Mononuclear cell (primary cell): ENCODE measurements around the gene SLC4A2. TPM values are rescaled to one million over a fixed set of nuclear protein-coding genes. Genes with fewer than 3 reads are reported as not detected.
"Not testable (repeated sequence)": the region's sequence is repeated elsewhere in the genome, so short reads cannot be mapped to it uniquely, and the experiment has no call there.

ENCODE experiments used
- H3K27me3 ChIP-seq: 2 replicates; pipeline ENCODE4 v1.6.0; 2011; ENCODE audit warnings: low read length, control low read depth; ENCODE audit not compliant: insufficient read depth
- H3K4me1 ChIP-seq: 2 replicates; pipeline ENCODE4 v1.5.1; 2011; ENCODE audit warnings: mild to moderate bottlenecking, low read length, control low read depth; ENCODE audit not compliant: insufficient read depth
- H3K4me3 ChIP-seq: 2 replicates; pipeline ENCODE4 v1.5.1; 2011; ENCODE audit warnings: mild to moderate bottlenecking, low read length, moderate library complexity
- H3K9me3 ChIP-seq: 2 replicates; pipeline ENCODE4 v1.5.1; 2011; ENCODE audit warnings: low read depth, mild to moderate bottlenecking, control low read depth, low read length
- total RNA-seq: library from RNA; depleted of rRNA; stranded (reverse); fragments of >200 nt; gene quantifications from one replicate; pipeline ENCODE4 v1.2.3, GENCODE V29; 2012

SLC4A2 gene
- total RNA-seq, 1 donor, result 9.4 TPM

DNA sequence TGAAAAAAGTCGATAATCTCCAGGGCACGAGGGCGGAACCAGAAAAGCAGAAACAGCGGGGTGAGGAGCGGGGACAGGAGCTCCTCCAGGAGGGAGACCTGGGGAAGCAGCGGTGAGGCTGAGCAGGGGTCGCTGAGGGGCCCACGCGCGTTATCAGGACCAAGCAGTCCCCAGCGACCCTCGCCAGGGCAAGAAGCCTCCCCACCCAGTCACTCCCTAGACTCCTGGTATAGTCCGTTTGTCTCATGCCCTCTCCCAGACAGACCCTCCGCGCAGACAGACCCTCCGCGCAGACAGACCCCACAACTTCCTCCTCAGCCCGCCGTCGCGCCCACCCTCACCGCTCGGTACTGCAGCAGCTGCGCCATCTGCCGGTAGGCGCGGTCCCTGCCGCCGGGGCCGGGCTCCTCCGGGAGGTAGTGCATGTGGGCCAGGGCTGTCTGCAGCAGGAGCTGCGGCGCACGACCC lies 41.4 kb upstream of the SLC4A2 start:
- Histone ChIP-seq H3K4me1 (peaks cover 47% of the 10 kb centered on the region), H3K9me3 (no peaks in the 10 kb centered on the region), H3K4me3 (no peak overlapping the region), H3K27me3 (peaks cover 26% of the 10 kb centered on the region)

DNA sequence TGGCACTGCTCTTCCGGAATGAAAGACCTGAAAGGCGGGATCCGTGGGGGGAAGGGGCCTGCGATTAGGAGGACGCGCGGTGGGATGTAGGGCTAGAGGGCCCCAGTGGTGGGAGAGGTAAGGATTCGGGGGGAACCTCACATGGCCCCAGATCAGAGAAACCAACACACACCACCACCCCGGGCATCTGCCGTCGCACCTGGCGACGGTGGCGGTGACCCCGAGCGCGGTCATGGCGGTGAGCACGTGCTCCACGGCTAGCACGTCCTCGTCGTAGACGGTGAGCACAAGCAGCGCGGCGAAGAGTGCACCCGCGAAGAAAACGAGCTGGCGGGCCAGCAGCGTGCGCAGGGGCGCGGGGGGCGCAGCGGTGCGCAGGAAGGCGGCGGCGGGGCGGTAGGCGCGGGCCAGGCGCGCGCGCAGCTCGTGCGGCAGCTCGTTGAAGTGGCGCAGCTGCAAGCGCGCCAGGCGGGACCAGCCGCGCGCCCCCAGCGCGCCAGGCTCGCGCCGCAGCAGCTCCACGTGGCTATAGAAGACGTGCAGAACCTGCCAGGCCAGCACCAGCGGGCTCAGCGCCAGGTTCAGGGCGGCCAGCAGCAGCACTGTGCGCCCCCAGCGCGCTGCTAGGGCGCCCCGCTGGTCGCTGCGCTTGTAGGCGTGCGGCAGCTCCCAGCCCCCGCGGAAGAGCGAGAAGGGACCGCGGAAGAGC lies 40.8 kb upstream of the SLC4A2 start:
- H3K27me3 ChIP-seq, result peaks cover 24% of the 10 kb centered on the region
- H3K9me3 ChIP-seq, result no peaks in the 10 kb centered on the region
- no peak overlapping the region for H3K4me3 ChIP-seq
- H3K4me1 ChIP-seq, result peaks cover 44% of the 10 kb centered on the region

DNA sequence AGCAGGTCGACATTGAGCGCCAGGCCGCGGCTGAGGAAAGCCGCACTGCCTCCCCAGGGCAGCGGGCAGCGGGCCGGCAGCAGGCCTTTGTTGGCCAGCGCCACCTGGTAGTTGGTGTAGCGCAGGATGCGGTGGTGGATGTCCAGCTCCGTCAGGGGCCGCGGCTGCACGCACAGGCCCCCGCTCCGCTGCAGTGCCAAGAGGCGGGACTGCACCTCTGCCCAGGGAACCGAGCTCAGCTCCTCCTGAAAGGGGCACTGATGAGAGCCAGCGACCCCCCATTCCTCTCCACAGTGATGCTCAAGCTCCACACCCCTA lies 40.3 kb upstream of the SLC4A2 start:
- Histone ChIP-seq H3K4me1 (peaks cover 39% of the 10 kb centered on the region), H3K27me3 (peaks cover 24% of the 10 kb centered on the region), H3K9me3 (no peaks in the 10 kb centered on the region), H3K4me3 (no peak overlapping the region)

DNA sequence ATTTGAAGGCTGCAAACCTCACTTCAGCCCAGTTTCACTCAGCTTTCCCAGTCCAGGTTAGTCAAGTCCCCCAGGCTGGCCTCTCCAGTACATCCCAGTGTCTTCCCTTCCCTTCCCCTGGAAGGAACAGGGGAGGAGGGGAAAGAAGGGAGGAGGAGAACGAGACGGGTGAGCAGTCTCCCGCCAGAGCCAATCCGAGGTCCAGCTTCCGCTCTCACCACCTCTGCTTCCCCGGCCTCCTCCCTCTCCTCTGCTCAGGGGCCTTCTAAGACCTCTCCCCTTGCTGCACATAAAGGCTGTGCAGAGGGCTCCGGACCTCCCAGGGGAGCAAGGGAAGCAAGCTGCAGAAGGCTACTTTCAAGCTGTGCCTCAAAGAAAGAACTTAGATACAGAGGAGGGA lies 39.2 kb upstream of the SLC4A2 start:
- Histone ChIP-seq H3K4me3 (no peak overlapping the region), H3K9me3 (no peaks in the 10 kb centered on the region), H3K4me1 (peaks cover 27% of the 10 kb centered on the region), H3K27me3 (peaks cover 24% of the 10 kb centered on the region)

DNA sequence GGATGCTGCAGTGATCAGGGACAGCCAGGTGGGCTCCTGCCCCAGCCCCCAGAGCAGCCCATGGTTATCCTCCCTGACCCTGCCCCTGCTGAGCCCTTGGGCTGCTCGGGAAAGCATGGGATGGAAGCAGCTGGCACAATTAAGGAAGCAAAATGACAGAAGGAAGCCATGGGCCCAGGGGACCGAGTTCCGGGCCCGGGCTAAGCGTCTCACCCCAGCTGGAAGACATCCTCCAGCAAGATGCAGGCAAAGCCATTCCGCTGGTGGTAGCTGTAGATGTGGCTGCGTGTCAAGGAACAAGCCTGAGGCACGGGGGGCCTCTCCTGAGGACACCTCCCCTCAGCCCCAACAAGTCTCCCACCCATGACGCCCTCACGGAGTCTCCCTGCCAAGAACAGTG lies 36.2 kb upstream of the SLC4A2 start:
- Histone ChIP-seq H3K4me3 (no peak overlapping the region), H3K9me3 (no peaks in the 10 kb centered on the region), H3K27me3 (peaks cover 23% of the 10 kb centered on the region), H3K4me1 (peaks cover 18% of the 10 kb centered on the region)

DNA sequence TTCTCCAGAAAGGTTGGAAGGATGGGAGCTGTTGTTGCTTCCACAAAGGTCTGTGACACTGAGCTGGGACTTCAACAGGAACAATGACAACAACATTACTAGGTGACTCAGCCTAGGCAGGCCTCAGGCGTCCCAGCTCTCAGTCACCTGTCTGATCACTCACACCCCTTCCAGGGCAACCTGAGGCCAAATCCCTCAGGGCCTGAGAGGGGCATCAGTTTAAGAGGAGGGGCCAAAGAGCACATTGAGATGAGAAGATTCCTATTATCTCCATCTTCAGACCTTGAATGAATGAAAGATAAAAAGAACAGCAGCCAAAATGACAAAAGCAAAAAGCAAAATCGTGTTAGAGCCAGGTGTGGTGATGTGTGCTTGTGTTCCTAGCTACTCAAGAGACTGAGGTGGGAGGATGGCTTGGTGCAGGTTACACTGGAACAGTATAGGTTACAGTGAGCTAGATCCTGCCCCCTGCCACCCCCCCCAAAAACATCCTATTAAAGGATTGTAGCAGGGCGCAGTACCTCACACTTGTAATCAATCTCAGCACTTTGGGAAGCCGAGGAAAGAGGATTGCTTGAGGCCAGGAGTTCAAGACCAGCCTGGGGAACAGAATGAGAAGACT lies 34.8 kb upstream of the SLC4A2 start, which contains the start of gene ATG9B:
ATG9B (minus strand) TSS at position 60 of the 622 bp plus-strand sequence. CDS start 71 bp downstream, outside the sequence.
- Histone ChIP-seq H3K27me3 (peaks cover 14% of the 10 kb centered on the region), H3K9me3 (no peaks in the 10 kb centered on the region), H3K4me1 (peaks cover 16% of the 10 kb centered on the region), H3K4me3 (no peak within 1 kb of the TSS)

DNA sequence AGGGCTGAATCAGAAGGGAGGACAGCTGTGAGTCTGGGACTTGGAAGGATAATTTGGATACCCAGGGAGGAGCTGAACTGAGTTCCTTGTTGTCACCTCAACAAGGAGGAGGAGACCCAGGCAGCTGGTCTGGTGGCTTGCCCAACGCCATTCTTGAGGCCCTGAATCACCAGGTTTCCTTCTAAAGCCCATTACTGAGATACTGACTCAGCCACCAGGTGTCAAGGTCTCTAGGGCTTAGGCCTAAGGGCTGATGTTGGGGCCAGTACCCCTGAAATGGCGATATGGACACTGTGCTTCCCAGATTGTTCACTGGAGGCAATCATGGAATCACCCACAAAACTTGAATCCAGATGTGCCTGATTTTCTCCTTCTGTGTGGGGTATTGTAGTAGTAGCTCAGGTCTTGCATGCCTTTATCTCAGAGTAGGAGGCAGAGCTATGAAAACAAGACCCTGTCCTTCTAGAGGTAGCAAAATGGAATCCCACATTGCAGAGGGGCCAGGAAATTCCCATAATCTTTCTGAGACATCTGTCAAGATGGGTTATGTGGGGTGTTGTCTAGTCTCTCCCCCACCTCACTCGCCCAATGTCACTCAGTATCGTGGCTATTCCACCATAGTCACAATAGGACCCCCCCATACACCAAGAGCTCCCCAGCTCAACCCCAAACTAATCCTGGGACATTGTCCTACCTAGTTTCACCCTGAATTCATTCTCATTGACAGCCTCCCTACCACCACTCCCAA lies 33.3 kb upstream of the SLC4A2 start:
- no peaks in the 10 kb centered on the region for H3K27me3 ChIP-seq

DNA sequence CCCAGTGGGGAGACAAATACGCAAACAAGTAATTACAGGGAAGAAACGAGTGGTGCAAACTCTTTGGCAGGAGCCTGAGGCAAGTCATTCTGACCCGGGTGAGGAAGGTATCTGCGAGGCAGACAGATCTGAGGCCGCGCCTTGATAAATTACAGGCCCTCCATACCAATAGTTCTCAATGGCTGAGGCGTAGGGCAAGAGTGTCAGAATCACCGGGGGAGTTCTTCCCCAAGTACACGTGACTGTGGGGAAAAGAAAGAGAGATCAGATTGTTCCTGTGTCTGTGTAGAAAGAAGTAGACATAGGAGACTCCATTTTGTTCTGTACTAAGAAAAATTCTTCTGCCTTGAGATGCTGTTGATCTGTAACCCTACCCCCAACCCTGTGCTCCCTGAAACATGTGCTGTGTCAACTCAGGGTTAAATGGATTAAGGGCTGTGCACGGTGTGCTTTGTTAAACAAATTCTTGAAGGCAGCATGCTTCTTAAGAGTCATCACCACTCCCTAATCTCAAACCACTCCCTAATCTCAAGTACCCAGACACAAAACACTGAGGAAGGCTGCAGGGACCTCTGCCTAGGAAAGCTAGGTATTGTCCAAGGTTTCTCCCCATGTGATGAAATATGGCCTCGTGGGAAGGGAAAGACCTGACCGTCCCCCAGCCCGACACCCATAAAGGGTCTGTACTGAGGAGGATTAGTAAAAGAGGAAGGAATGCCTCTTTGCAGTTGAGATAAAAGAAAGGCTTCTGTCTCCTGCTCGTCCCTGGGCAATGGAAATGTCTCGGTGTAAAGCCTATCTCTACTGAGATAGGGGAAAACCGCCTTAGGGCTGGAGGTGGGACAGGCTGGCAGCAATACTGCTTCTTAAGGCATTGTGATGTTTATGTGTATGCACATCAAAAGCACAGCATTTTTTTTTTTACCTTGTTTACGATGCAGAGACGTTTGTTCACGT lies 32.3 kb upstream of the SLC4A2 start:
- H3K9me3 ChIP-seq, H3K27me3 ChIP-seq, H3K4me3 ChIP-seq: not testable (repeated sequence)
- H3K4me1 ChIP-seq, result peaks cover 18% of the 10 kb centered on the region

More for the DNA sequence above, 33.3 kb upstream of the SLC4A2 start:
- no peaks in the 10 kb centered on the region for H3K9me3 ChIP-seq
- H3K4me1 ChIP-seq, result peaks cover 18% of the 10 kb centered on the region
- no peak overlapping the region for H3K4me3 ChIP-seq

DNA sequence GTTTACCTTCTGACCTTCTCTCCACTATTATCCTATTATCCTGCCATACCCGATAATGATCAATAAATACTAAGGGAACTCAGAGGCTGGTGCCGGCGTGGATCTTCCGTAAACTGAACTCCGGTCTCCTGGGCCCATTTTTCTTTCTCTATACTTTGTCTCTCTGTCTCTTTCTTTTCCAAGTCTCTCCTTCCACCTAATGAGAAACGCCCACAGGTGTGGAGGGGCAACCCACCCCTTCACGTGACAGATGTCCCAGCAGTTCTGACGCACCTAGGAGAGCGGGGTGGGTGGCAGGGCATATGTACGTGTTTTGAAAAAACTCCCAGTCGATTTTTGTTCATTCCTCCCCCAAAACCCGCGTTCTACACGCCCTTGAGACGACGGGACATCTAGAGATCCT lies 31.7 kb upstream of the SLC4A2 start:
- not testable (repeated sequence) for H3K27me3 ChIP-seq, H3K9me3 ChIP-seq
- H3K4me3 ChIP-seq, result peak overlapping the region; percentile 65
- peaks cover 18% of the 10 kb centered on the region for H3K4me1 ChIP-seq

DNA sequence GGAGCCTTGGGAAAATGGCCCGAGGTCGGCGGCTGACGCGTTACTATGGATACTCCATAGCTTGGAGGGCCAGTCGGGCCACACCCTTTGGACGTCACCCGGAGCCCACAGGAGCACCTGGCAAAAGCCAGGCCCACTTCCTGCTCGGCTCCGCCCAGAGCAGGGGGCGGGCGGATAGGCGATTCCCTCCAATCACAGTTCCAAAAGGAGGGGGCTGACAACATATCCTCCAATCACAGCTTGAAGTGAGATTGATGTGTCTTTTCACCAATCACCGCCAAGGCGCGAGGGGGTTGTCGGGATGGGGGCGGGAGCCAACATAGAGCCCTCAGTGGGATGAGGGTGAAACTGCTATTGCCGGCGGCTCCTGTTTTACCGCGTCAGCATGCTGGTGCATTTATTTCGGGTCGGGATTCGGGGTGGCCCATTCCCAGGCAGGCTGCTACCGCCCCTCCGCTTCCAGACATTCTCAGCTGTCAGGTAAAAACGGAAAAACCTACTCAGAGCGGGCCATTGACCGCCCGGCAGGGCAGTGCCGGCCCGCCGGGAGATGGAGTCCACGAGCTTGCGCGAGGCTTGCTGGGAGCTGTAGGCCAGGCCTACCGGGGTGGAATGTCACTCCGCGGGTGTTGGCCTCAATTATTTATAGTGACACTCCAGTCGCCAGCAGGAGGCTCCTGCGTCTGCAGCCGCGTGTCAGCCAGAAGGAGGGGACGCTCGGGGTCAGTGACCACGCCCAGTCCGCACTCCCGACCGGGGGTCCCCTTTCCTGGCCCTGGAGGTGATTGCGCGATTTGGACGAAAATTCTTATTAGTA lies 31.1 kb upstream of the SLC4A2 start, which contains the start of gene ABCB8:
ABCB8 (plus strand) TSS at position 320 of the 817 bp plus-strand sequence; CDS start at position 386, 66 bp downstream.
- Histone ChIP-seq H3K4me3 (peak within 1 kb of the TSS; percentile 65), H3K27me3 (no peaks in the 10 kb centered on the region), H3K9me3 (no peaks in the 10 kb centered on the region), H3K4me1 (peaks cover 18% of the 10 kb centered on the region)

DNA sequence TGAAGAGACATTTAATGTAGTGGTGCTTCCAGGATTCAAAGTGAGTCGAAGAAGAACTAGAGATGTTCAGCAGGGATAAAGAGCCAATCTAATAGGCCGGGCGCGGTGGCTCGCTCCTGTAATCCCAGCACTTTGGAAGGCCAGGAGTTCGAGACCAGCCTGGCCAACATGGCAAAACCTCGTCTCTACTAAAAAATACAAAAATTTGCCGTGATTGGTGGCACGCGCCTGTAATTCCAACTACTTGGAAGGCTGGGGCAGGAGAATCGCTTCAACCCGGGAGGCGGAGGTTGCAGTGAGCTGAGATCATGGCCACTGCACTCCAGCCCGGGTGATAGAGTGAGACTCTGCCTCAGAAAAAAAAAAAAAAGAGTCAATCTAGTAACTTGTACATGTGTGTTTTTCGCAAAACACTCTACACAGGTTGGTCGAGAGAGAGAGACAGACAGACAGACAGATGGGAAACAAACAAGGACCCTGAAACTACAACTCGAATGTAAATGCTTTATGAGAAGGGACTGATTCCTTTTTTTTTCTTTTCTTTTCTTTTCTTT lies 30.4 kb upstream of the SLC4A2 start:
- H3K9me3 ChIP-seq, result no peaks in the 10 kb centered on the region
- H3K4me1 ChIP-seq, result peaks cover 18% of the 10 kb centered on the region
- H3K4me3 ChIP-seq, result peak overlapping the region; percentile 65
- no peaks in the 10 kb centered on the region for H3K27me3 ChIP-seq

DNA sequence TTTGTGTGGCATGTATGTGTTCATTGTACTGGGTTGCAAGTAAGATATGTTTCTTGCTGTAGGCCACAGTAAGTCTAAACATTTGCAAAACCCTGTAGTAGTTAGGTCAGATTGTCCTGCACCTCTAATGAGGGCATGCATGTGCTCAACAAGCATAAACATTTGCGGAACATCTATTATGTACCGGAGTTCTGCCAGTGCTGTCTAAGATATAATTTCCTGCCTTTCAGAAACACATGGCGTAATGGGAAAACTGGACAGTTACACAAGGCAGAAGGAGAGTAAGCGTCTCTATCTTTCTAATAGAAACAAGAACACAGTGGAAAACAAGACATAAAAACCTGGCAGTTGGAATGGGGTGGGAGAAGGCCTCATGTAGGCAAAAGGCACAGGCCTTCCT lies 28.4 kb upstream of the SLC4A2 start:
- Histone ChIP-seq H3K4me1 (peaks cover 18% of the 10 kb centered on the region), H3K27me3 (no peaks in the 10 kb centered on the region), H3K9me3 (no peaks in the 10 kb centered on the region), H3K4me3 (no peak overlapping the region)

DNA sequence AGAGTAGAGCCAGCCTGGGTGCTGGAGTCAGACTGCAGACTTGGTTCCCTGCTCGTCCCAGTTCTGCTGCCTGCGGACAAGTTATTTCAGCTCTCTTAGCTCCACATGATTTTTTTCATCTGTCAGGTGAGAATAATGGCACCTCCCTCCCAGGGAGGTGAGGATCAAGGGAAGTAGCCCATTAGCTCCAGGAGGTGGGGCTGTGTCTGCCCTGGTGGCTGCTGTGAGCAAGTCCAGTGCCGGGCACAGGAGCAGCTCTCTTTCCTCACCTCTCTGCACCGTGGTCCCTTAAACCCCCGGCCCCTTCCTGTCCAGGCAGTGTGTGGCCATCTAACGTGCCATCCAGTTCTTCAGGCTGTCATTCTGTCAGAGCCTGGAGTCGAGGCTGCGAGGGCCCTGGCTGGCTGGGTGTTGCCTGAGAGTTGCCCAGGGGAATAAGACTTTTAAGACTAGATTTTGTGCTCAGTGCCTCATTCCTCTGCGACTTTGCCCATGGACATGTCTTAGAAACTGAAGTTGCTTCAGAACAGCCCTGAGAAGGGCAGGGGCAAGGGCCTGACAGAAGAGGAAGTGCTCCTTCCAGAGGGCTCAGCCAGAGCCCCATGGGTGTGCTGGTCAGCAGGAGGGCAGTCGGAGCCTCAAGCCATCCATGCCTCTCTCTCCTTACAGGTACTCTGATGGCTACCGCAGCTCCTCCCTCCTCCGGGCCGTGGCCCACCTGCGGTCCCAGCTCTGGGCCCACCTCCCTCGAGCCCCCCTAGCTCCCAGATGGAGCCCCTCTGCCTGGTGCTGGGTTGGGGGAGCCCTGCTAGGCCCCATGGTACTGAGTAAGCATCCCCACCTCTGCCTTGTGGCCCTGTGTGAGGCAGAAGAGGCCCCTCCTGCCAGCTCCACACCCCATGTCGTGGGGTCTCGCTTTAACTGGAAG lies 26.2 kb upstream of the SLC4A2 start:
- Histone ChIP-seq H3K4me1 (peaks cover 12% of the 10 kb centered on the region), H3K27me3 (no peaks in the 10 kb centered on the region), H3K9me3 (no peaks in the 10 kb centered on the region), H3K4me3 (no peak overlapping the region)
